WERI-Rb-1 (cell line): ENCODE measurements around the gene TNRC6C.

Experiments
- DNase-seq: peaks from one replicate; pipeline ENCODE4 v3.0.0-alpha.2; 2020
- H3K27ac ChIP-seq: fragments of 250-450 bp; sonication (Bioruptor Pico); 2 replicates; pipeline ENCODE4 v1.5.1; 2020; ENCODE audit warnings: mild to moderate bottlenecking, moderate library complexity
- H3K27me3 ChIP-seq: fragments of 250-450 bp; sonication (Bioruptor Pico); 2 replicates; pipeline ENCODE4 v1.5.1; 2021; ENCODE audit warnings: mild to moderate bottlenecking, low read depth, moderate library complexity; ENCODE audit not compliant: insufficient read depth, severe bottlenecking
- H3K36me3 ChIP-seq: fragments of 250-450 bp; sonication (Bioruptor Pico); 2 replicates; pipeline ENCODE4 v1.5.1; 2020; ENCODE audit warnings: mild to moderate bottlenecking, moderate library complexity
- H3K4me3 ChIP-seq: 2 replicates; pipeline ENCODE4 v1.5.1; 2011; ENCODE audit warnings: low read depth, mild to moderate bottlenecking, control low read depth, low read length
- H3K9me3 ChIP-seq: fragments of 250-450 bp; sonication (Bioruptor Pico); 2 replicates; pipeline ENCODE4 v1.5.1; 2021; ENCODE audit warnings: mild to moderate bottlenecking, moderate library complexity; ENCODE audit not compliant: severe bottlenecking
- CTCF ChIP-seq: IDR thresholded peaks from 2 replicates; pipeline ENCODE4 v1.5.1; 2011; ENCODE audit warnings: low read depth, mild to moderate bottlenecking, control low read depth, inconsistent platforms, low read length

Gene TNRC6C

GRCh38 chr17:78106211-78106610, 147.7 kb downstream of the TNRC6C start:
- H3K27me3 ChIP-seq, result no peaks in the 10 kb centered on the region
- no peak for TF ChIP-seq CTCF
- H3K27ac ChIP-seq, result no peak overlapping the region
- DNase-seq, result no peak
- H3K9me3 ChIP-seq, result no peaks in the 10 kb centered on the region
- H3K4me3 ChIP-seq, result no peak overlapping the region
- peaks cover 36% of the 10 kb centered on the region for H3K36me3 ChIP-seq

GRCh38 chr17:78107457-78107856, 149.0 kb downstream of the TNRC6C start:
- TF ChIP-seq CTCF, result no peak
- no peak overlapping the region for H3K4me3 ChIP-seq
- H3K36me3 ChIP-seq, result peaks cover 23% of the 10 kb centered on the region
- H3K9me3 ChIP-seq, result no peaks in the 10 kb centered on the region
- no peaks in the 10 kb centered on the region for H3K27me3 ChIP-seq
- no peak for DNase-seq
- no peak overlapping the region for H3K27ac ChIP-seq

GRCh38 chr17:78107976-78108725, 149.6 kb downstream of the TNRC6C start:
- Histone ChIP-seq H3K27me3 (no peaks in the 10 kb centered on the region), H3K9me3 (no peaks in the 10 kb centered on the region), H3K4me3 (no peak overlapping the region), H3K27ac (no peak overlapping the region), H3K36me3 (peaks cover 16% of the 10 kb centered on the region)
- no peak for DNase-seq
- TF ChIP-seq CTCF, result no peak

- peaks cover 9% of the 10 kb centered on the region for H3K36me3 ChIP-seq
- H3K27me3 ChIP-seq, result no peaks in the 10 kb centered on the region
- no peak for TF ChIP-seq CTCF
- H3K9me3 ChIP-seq, result no peaks in the 10 kb centered on the region
- no peak for DNase-seq
- no peak overlapping the region for H3K4me3 ChIP-seq
- H3K27ac ChIP-seq, result no peak overlapping the region
These were observed 150.4 kb downstream of the TNRC6C start for GRCh38 chr17:78108726-78109488.

GRCh38 chr17:78109489-78109761, 150.9 kb downstream of the TNRC6C start:
- no peaks in the 10 kb centered on the region for H3K27me3 ChIP-seq
- H3K27ac ChIP-seq, result no peak overlapping the region
- no peak for DNase-seq
- no peak overlapping the region for H3K4me3 ChIP-seq
- no peaks in the 10 kb centered on the region for H3K9me3 ChIP-seq
- peaks cover 3% of the 10 kb centered on the region for H3K36me3 ChIP-seq
- TF ChIP-seq CTCF, result no peak
